GM19324 (cell line): ENCODE measurements around the gene DAPK1.

Experiments used
- ATAC-seq: cut with Tn5 transposase; IDR thresholded peaks from one replicate; pipeline ENCODE4 v1.9.1; 2021; ENCODE audit warnings: mild to moderate bottlenecking, moderate library complexity; ENCODE audit not compliant: unreplicated experiment, low FRiP score

Gene DAPK1

DNA sequence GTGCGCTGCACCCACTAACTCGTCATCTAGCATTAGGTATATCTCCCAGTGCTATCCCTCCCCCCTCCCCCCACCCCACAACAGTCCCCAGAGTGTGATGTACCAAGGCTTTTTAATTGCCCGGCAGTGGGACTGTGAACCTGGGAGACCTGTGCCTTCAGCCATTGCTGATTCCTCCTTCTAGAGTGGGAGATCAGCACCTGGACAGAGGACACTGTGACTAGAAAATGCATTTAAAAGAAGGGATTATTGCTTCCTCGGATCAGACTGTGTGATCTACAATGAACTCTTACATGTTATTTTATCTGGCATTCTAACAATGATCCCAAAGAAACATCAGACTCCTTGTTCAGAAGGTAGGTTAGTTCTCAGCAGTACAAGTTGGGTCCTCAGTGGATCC is 254.2 kb downstream of the DAPK1 start:
- ATAC-seq = no peak

DNA sequence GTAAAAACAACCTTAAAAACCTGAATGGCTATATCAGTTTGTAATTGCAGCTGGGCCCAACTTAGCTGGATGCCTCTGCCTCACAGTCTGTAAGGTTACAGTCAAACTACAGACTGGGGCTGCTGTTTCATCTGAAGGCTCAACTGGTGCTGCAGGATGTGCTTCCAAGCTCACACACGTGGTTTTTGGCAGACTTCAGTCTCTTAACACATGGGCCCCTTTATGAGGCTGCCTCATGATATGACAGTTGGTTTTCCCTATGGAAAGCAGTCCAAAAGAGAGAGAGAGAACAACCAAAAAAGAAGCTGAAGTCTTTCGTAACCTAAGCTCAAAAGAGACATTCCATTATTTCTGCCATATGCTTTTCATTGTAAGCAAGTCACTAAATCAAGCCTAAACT is 255.6 kb downstream of the DAPK1 start:
- ATAC-seq = no peak
